ENCODE measurements around the gene GALT.

DNA sequence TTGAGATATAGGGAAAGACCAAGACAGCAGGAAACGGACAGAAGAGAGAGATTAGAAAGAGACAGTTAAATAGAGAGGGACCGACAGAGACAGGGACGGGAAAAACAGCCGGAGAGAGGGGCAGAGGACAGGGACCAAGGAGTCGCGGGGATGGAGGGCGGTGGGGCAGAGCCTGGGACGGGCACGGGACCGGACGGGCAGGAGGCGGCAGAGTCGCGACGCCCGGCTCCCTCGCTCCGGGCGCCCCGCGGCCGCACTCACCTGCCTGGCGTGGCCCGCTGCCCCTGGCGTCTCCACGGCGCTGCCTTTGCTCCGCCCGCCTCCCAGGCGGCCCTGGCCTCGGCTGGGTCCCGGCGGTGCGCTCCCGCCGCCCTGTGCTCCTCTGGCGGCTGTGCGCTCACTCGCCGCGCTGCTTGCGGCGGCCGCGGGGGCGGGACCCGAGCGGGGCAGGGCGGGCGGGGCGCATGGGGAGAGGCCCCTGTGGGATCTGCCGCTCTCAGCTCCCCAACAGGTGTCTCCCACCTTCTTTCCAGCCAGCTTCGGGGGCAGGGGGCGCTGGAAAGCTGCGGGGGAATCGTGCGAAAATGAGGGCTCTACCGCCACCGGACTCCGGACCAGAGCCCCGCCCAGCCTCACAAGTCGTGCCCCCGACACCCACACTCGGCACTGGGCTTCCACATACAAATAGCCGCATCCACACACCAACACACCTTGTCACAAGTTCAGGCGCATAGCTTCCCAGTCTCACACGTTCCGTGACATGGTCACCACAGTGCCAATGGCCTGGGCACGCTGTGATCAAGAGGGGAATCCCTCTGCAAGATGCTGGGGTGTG lies 17.6 kb upstream of the GALT start, which contains the start of gene ARID3C:
- TF ChIP-seq POLR2AphosphoS5 (IDR thresholded peaks at IDR 0.05; ENCODE audit: low read depth, low read length) (no peak), SIN3A (IDR thresholded peaks at IDR 0.05; ENCODE audit: borderline replicate concordance, insufficient read depth, low read length) (no peak), TAF1 (IDR thresholded peaks at IDR 0.05; ENCODE audit: borderline replicate concordance, insufficient read depth, low read length) (no peak)
- TF ChIP-seq, protein P1, sequence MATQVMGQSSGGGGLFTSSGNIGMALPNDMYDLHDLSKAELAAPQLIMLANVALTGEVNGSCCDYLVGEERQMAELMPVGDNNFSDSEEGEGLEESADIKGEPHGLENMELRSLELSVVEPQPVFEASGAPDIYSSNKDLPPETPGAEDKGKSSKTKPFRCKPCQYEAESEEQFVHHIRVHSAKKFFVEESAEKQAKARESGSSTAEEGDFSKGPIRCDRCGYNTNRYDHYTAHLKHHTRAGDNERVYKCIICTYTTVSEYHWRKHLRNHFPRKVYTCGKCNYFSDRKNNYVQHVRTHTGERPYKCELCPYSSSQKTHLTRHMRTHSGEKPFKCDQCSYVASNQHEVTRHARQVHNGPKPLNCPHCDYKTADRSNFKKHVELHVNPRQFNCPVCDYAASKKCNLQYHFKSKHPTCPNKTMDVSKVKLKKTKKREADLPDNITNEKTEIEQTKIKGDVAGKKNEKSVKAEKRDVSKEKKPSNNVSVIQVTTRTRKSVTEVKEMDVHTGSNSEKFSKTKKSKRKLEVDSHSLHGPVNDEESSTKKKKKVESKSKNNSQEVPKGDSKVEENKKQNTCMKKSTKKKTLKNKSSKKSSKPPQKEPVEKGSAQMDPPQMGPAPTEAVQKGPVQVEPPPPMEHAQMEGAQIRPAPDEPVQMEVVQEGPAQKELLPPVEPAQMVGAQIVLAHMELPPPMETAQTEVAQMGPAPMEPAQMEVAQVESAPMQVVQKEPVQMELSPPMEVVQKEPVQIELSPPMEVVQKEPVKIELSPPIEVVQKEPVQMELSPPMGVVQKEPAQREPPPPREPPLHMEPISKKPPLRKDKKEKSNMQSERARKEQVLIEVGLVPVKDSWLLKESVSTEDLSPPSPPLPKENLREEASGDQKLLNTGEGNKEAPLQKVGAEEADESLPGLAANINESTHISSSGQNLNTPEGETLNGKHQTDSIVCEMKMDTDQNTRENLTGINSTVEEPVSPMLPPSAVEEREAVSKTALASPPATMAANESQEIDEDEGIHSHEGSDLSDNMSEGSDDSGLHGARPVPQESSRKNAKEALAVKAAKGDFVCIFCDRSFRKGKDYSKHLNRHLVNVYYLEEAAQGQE (IDR thresholded peaks at IDR 0.05; ENCODE audit: insufficient read depth in 1 of 2, low read depth in 2 of 2, low read length in 2 of 2) = no peak

All from PFSK-1 (cell line).